Hepatocyte (in vitro differentiated cells): ENCODE measurements around the gene FOXN3.

ENCODE experiments used
- CTCF ChIP-seq: fragments of 200-600 bp; sonication (generic); IDR thresholded peaks from 2 replicates; pipeline ENCODE4 v1.5.1; 2016; ENCODE audit warnings: antibody characterized with exemption, mild to moderate bottlenecking; ENCODE audit not compliant: poor library complexity
- EZH2 ChIP-seq: fragments of 200-600 bp; sonication (generic); IDR thresholded peaks from 2 replicates; pipeline ENCODE4 v1.6.1; 2016; ENCODE audit warnings: antibody characterized with exemption, mild to moderate bottlenecking, borderline replicate concordance

GRCh38 chr14:89387922-89388685, 28.9 kb downstream of the FOXN3 start:
- no peak for TF ChIP-seq CTCF
- TF ChIP-seq EZH2 = no peak
